ENCODE data around the gene TCTA.
A peak's percentile ranks its signal among the peaks of the same experiment; 100 is the strongest.

Gene TCTA

DNA sequence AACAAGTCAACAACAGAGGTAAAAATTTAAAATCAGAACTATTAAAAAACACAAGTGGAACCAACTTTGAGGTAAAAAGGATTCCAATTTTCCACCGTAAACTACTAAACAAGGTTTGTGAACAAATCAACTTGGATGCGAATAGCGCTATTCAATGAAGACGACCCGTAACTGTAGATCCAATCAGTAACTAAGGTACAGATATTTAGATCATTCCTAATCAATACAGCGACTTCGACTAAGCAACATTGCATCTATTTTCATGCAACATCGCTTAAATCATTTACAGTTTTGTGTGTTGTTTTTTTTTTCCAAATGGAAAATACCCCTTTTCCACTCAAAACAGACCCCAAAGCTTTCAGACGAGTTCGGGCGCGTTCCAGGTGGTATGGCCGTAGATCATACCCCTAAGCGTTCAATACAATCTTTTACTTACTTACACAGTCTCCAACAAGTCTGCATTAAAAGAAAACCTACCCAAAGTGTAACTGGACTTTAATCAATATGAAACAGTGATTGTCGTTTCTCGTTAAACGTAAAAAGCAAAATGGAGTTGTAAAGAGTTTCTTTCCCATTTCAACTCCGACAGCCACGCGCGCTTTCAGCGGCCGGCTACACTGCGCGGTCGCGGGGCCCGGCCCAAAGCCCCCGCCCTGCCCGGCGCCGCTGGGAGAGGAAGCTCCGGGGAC lies 1.2 kb upstream of the TCTA start:
- no peak for DNase-seq

DNA sequence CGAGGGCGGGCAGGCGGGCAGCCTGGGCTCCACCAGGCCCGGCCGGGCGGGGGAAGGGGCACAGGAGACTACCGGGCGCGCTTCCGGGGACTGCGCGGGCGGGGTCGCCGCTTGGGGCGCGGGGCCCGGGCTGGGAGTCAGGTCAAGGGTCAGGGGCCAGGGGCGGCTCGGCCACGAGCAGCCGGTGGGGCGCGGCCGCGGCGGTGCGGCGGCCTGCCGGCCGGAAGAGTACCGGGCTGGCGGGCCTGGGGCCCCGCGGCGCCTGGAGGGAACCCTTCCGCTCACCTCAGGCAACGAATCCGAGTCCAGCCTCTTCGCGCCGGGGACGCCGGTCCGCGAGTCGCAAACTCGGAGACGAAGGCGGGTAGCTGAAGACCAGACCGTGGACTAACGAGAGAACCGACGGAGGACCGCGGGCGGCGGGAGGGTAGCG lies 672 bp upstream of the TCTA start:
- DNase-seq, result peak; percentile 55

- no peak for DNase-seq
Measured at GRCh38 chr3:49412632-49413337, 562 bp downstream of the TCTA start.

- DNase-seq, result no peak
Measured at GRCh38 chr3:49413338-49413734, 1.1 kb downstream of the TCTA start.

DNA sequence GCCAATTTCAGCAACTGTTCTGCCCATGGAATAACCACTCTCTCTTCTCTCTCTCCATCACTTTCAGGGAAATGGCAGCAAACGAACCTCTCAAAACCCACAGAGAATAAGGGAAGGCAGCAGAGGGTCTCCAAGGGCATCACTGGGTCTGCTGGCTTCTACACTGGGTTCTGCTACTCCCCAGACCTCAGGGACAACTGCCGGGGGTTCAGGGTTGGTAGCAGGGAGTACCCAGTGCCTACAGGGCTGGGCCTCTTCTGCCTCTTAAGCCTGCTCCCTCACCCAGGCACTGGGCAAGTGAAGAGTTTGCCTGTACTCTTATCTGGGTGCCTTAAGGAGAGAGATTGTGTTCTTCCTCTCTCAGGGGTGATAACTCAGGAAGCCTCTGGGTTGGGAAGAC lies 2.5 kb downstream of the TCTA start:
- DNase-seq, result no peak

GRCh38 chr3:49415931-49416601 lies 3.8 kb downstream of the TCTA start:
- DNase-seq, result peak; percentile 81

DNA sequence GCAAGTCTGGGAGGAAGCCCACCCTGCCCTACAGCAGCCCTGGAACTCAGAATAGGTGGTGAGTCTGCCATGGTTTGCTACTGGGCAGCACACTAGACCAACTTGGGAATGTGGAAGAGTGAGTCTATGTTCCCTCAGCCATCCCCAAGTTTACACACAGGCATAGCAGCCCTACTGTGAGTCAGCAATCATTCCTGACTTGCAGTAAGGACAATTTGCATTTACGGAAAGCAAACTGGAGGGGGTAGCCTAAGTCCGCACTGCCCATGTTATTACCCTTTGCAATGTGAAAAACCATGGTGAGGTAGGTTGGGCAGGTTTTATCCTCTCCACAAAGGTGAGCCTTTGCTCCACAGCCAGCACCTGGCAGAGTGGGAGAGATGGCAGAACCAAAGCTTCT lies 4.6 kb downstream of the TCTA start:
- no peak for DNase-seq

DNA sequence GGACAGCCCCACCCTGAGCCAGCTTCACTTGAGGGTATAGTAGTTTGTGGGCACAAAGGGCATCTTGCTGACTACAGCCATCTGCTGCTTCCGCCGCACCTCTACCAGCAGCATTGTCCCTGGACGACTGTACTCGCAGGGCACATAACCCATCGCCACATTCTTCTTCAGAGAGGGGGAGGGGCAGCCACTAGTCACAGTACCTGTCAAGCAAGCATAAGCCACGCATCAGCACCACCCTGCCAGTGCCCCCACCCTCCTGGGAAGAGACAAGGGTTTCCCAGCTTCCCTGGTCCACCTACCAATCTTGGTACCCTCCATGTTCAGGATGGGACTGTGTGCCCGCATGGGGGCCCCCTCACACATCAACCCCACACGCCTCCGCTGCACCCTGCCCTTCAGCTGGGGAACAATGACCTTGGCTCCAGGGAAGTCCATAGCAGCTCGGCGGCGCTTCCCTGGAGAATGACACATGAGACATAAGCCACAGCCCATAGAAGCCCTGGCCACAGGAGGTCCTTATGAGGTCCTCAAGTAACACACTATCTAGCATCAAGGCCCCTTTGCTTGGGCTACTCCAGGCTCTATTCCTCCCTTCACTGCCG lies 5.4 kb downstream of the TCTA start:
- no peak for DNase-seq

DNA sequence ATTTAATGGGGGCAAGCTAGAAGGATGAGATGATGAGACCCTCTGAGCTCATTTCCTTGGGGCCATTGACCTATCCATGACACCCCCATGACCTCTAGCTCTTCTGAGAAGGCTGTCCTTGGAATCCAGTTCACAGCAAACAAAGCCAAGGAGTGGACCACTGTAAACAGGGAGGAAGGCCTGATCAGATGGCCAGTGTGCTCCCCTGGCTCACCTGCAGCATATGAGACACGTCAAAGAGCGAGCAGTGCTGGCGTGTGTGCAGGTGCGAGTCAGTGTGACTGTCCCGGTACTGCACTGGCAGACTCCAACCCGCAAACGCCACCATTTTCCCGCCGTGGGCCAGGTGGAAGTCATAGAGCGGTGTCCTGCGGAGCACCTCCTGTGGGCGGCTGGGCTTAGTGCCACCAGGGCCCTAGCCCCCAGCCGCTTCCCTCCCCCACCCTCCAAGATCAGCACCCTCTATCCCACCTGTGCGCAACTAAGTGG lies 9.7 kb downstream of the TCTA start:
- no peak for DNase-seq

DNA sequence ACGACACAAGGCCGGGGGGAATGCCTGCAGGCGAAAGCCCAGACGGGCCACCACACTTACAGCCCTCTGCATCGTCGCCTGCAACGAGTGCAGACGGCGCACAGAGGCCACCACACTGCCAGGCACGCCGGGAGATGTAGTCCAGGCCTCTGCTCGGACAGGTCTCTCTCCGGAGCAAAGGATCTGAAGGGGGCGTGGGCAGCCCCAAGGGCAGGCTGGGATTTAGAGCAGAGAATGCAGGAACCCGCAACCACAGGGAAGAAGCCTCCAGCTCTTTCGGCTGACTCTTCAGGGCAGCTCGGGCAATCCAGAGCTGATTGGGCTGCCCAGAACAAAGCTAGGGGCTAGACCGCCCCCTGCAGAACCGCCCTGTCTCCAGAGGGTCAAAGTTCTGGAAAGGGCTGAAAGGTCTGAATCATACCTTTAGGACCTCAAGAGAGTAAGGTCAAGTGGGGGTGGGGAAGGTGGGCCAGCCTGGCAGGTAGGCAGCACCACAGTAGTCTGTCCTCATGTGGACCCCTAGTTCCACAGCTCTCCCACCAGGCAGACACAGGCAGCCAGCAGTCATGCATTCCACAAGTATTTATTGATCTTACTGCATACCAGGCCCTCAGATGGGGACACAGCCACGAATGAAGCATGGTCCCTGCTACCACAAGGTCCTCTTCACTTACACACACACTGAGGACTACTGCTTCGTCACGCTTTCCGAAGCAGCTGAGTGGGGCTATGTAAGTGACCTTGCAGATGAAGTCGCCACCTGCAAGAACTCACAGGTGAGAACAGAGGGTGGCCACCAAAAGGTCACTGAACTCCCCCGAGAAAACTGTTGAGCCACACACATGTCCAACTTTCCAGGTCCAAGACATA lies 10.4 kb downstream of the TCTA start, which contains the start of gene AMT:
TSS of gene AMT (minus strand) at position 95 of the 870 bp plus-strand sequence. CDS start at position 72, 23 bp downstream.
- DNase-seq, result no peak

DNA sequence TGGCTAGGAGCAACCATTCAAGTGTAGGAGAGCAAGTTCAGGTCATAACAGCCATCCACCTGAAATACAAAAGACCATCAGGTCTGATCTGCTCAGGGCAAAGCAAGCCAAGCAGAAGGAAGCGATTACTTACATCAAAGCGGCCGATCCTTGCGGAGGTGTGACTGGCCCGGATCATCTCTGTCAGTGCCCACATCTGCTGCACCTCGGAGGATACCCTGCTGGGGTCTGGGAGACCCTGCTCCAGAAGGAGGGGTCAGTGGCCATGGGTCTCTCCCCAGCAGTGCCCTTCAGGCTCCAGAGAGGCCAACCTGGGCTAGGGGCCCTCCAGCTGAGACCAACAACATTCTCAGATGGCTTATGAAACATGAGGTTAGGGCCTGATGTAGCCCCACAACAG lies 12.6 kb downstream of the TCTA start:
- no peak for DNase-seq

GRCh38 chr3:49427586-49427985 lies 15.4 kb downstream of the TCTA start:
- no peak for DNase-seq

- DNase-seq, result no peak
Measured at GRCh38 chr3:49428752-49429080, 16.5 kb downstream of the TCTA start.

GRCh38 chr3:49434731-49435130 lies 22.5 kb downstream of the TCTA start:
- no peak for DNase-seq

DNA sequence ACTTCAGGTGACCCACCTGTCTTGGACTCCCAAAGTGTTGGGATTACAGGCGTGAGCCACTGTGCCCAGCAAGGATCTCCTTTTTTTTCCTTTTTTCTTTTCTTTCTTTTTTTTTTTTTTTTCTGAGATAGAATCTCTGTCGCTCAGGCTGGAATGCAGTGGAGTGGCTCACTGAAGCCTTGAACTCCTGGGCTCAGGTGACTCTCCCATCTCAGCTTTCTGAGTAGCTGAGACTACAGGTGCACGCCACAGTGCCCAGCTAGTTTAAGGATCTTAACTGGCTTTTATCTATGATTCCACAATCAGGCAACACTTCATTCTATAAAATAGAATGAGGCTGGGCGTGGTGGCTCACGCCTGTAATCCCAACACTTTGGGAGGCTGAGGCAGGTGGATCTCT lies 33.2 kb downstream of the TCTA start:
- no peak for DNase-seq

DNA sequence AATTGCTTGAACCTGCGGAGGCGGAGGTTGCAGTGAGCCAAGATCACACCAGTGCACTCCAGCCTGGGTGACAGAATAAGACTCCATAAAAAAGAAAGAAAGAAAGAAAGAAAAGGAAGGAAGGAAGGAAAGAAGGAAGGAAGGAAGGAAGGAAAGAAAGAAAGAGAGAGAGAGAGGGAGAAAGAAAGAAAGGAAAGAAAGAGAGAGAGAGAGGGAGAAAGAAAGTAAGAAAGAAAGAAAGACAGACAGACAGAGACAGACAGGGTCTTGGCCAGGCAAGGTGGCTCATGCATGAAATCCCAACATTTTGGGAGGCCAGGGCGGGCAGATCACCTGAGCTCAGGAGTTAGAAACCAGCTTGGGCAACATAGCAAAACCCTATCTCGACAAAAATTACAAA lies 41.4 kb downstream of the TCTA start:
- DNase-seq, result no peak

GRCh38 chr3:49454458-49454857 lies 42.2 kb downstream of the TCTA start:
- no peak for DNase-seq

- DNase-seq, result no peak
Measured at GRCh38 chr3:49454898-49455681, 42.9 kb downstream of the TCTA start.

DNA sequence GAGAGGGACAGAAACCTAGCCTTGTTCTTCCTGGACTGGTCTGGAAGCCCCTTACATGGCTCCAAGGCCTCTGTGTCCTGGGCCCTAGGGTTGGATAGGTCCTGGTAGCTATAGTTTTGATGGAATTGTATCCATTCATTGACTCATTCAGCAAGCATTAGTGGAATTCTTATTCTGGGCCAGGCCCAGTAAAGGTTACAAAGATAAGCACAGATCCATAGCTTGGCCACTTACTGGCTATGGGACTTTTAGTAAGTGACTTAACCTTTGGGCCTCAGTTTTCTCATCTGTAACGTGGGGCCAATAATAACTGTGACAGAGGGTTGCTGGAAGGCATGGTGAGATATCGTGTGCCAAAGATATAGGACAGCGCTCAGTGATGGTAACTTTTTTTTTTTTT lies 44.2 kb downstream of the TCTA start:
- no peak for DNase-seq

DNA sequence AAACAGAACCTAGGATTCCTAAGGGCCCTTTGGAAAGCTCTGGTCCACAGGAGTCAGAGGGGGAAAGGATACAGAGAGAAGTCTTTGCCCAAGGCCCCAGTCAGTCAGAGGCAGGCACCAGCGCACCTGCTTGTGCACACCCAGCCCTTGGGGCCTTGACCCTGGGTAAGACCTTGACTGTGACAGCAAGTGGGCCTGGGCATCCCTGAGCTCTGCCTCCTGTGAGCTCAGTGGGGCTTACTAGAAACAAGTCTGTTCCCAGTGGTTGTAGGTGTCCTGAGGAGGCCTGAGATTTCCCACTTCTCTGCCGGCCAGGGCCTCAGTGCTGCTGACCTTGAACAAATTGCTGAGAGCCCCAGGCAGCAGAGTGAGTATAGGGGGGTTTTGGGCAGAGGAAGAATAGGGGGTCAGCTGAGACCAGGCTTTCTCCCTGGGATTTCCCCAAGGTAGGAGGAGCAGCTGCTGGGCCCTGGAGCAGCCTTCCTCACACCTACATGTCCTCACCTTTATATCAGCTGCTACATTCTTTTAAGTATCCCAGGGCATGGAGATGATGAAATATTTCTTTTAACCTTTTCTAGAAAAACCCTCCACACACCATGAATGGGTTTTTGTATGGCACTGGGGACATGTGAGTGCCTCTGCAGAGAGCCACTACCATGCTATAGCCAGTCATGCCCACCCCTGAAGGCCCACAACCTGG lies 48.1 kb downstream of the TCTA start:
- no peak for DNase-seq

DNA sequence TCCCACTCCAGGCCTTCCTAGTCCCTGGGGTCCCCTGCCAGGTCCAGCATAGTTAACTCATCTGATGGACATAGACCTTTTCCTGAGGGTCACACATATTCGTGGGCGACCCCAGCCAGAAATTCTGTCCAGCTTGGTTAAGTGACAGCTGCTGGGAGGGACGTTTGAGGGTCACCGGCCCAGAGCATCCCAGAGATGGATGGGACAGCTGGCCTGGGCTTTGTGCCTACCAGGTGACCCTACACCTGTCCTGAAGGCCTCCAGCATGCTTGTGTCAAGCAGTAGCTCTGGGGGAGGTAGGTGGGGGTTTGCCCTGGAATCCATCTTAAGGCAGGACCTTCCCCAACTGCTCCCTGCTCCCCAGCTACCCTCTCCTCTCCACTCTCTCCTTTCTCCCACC lies 48.7 kb downstream of the TCTA start:
- DNase-seq, result no peak
